Transverse colon (tissue), 4 donors: ENCODE results near the gene RNU6-7. TPM values are rescaled to one million over a fixed set of nuclear protein-coding genes. Genes with fewer than 3 reads are reported as not detected.

Source experiments
- DNase-seq: peaks from one replicate; pipeline ENCODE4 v3.0.0-alpha.2; 2019
- H3K27ac ChIP-seq, 4 donors: fragments of 200-600 bp; sonication (generic); 2 replicates each; pipeline ENCODE4 v1.5.1; 2016 to 2018; ENCODE audit warnings: inconsistent platforms in 4 of 4
- H3K27me3 ChIP-seq: fragments of 200-600 bp; sonication (generic); 2 replicates; pipeline ENCODE4 v1.5.1; 2017; ENCODE audit warnings: inconsistent platforms
- H3K36me3 ChIP-seq, 4 donors: fragments of 200-600 bp; sonication (generic); 2 replicates each; pipeline ENCODE4 v1.5.1; 2017 to 2019; ENCODE audit warnings: inconsistent platforms in 4 of 4
- H3K4me1 ChIP-seq, 4 donors: fragments of 200-600 bp; sonication (generic); 2 replicates each; pipeline ENCODE4 v1.5.1; 2017 to 2020; ENCODE audit warnings: inconsistent platforms in 4 of 4
- H3K4me3 ChIP-seq, 4 donors: fragments of 200-600 bp; sonication (generic); 1 replicate in 1 of 4; 2 replicates in 3 of 4; pipeline versions ENCODE4 v1.5.1 to v1.6.1; 2017 to 2019; ENCODE audit warnings: inconsistent platforms in 4 of 4
- H3K9me3 ChIP-seq, 2 donors: fragments of 200-600 bp; sonication (generic); 2 replicates each; pipeline ENCODE4 v1.5.1; 2017 to 2019; ENCODE audit warnings: inconsistent platforms in 2 of 2
- EP300 ChIP-seq: sonication (generic); formaldehyde crosslinking; IDR thresholded peaks from one replicate; pipeline ENCODE4 v1.6.1; 2017; ENCODE audit warnings: antibody characterized with exemption, low read depth
- POLR2A ChIP-seq: fragments of 450-650 bp; IDR thresholded peaks from one replicate; pipeline ENCODE4 v1.6.1; 2016; ENCODE audit warnings: antibody characterized with exemption, mild to moderate bottlenecking, moderate library complexity
- POLR2AphosphoS5 ChIP-seq, 3 donors: sonication (generic); formaldehyde crosslinking; IDR thresholded peaks; one replicate each; pipeline ENCODE4 v1.6.1; 2016; ENCODE audit warnings: antibody characterized with exemption in 3 of 3
- WGBS, 2 donors: methylation state at CpG; one replicate each; pipeline ENCODE4 v1.1.5; 2018; ENCODE audit warnings: low coverage in 1 of 2; 5-methylcytosine and 5-hydroxymethylcytosine counted together
- in situ Hi-C, 4 donors: fragments of 200-750 bp; cut with MboI; loops; one replicate each; pipeline versions ENCODE4 v1.15.0 to v1.15.1; 2017; ENCODE audit warnings: low sequenced_read_pairs in 3 of 4, low pct_ligation_motif_present in 1 of 4, low pct_unique_long_range_greater_than_20kb in 1 of 4
- intact Hi-C: fragments of 100-400 bp; cut with DNase I; formaldehyde crosslinking; loops from one replicate; pipeline ENCODE4 v1.15.1; 2023; ENCODE audit warnings: low total_unique reads
- total RNA-seq, 4 donors: library from RNA; depleted of rRNA; stranded (reverse); fragments of >200 nt; gene quantifications; one replicate each; pipeline ENCODE4 v1.1.0, GENCODE V29; 2016
- TF ChIP-seq, protein P1 (sequence below), 5 experiments: fragments of 200-600 bp in 3 of 5; fragments of 450-650 bp in 2 of 5; sonication (generic) in 3 of 5; IDR thresholded peaks; 1 replicate in 2 of 5; 2 replicates in 3 of 5; pipeline ENCODE4 v1.5.1; 2016 to 2017; ENCODE audit warnings: antibody characterized with exemption in 5 of 5, inconsistent platforms in 3 of 5, mild to moderate bottlenecking in 2 of 5, moderate library complexity in 1 of 5

RNU6-7 gene
- total RNA-seq, 4 donors from 2014 or later, result not detected

DNA sequence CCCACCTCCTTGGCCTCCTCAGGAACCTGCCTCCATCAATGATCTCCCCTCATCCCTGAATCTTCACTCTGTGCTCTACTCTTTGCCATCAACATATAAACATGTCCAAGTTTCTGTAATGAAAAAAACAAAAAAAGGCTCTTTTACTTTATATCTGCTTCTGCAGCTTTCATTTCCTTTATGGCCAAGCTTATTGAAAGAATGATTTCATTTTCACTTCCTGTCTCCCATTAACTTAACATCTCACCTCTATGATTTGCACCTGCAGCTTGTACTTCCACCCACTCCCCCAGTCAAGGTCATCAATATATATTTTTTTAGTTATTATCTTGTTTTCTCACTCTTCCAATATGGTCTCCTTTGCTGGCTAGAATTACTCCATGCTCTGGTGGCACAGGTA lies 15.6 kb upstream of the RNU6-7 start:
- in situ Hi-C loops (no loop called here), intact Hi-C loops (no loop called here)
- no peak overlapping the region for H3K4me3 ChIP-seq
- no peak for DNase-seq
- no peaks in the 10 kb centered on the region for H3K36me3 ChIP-seq
- H3K27me3 ChIP-seq, result no peaks in the 10 kb centered on the region
- H3K9me3 ChIP-seq, result peaks cover 6% of the 10 kb centered on the region in 2 donors
- no peak overlapping the region for H3K27ac ChIP-seq
- peaks cover 0 to 7% (median 0%) of the 10 kb centered on the region in 4 donors for H3K4me1 ChIP-seq
- TF ChIP-seq EP300 (no peak), POLR2AphosphoS5 (IDR thresholded peaks at IDR 0.05) (no peak), POLR2A (no peak)
- TF ChIP-seq, protein P1, sequence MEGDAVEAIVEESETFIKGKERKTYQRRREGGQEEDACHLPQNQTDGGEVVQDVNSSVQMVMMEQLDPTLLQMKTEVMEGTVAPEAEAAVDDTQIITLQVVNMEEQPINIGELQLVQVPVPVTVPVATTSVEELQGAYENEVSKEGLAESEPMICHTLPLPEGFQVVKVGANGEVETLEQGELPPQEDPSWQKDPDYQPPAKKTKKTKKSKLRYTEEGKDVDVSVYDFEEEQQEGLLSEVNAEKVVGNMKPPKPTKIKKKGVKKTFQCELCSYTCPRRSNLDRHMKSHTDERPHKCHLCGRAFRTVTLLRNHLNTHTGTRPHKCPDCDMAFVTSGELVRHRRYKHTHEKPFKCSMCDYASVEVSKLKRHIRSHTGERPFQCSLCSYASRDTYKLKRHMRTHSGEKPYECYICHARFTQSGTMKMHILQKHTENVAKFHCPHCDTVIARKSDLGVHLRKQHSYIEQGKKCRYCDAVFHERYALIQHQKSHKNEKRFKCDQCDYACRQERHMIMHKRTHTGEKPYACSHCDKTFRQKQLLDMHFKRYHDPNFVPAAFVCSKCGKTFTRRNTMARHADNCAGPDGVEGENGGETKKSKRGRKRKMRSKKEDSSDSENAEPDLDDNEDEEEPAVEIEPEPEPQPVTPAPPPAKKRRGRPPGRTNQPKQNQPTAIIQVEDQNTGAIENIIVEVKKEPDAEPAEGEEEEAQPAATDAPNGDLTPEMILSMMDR (IDR thresholded peaks at IDR 0.05), result no peak

DNA sequence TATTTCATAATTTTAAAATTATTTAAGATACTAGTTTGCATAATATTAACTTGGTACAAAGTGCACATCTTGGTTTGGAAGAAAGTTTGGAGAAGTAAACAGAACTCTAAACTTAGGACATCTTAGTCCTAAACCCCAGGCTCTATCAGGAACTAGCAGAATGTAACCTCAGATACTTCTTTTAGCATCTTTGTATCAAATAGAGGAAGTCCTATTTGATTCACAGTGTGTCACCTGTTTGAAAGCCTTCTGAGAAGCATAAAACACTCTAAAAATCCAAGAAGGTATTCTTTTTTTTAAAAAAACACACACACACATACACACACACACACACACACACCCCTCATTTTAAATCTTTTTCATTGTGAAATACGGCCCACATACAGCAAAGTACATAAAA lies 12.0 kb upstream of the RNU6-7 start:
- TF ChIP-seq POLR2AphosphoS5 (IDR thresholded peaks at IDR 0.05) (no peak), EP300 (no peak), POLR2A (no peak)
- TF ChIP-seq, protein P1 (IDR thresholded peaks at IDR 0.05), result no peak
- no peak for DNase-seq
- Histone ChIP-seq H3K4me3 (no peak overlapping the region), H3K9me3 (peaks cover 6% of the 10 kb centered on the region in 2 donors), H3K27ac (no peak overlapping the region), H3K36me3 (no peaks in the 10 kb centered on the region), H3K27me3 (no peaks in the 10 kb centered on the region), H3K4me1 (peaks cover 0 to 7% (median 0%) of the 10 kb centered on the region in 4 donors)
- in situ Hi-C loops (no loop called here), intact Hi-C loops (no loop called here)
- 51 to 73% methylated on average over 1 of the region's 1 CpG for WGBS, 2 donors

DNA sequence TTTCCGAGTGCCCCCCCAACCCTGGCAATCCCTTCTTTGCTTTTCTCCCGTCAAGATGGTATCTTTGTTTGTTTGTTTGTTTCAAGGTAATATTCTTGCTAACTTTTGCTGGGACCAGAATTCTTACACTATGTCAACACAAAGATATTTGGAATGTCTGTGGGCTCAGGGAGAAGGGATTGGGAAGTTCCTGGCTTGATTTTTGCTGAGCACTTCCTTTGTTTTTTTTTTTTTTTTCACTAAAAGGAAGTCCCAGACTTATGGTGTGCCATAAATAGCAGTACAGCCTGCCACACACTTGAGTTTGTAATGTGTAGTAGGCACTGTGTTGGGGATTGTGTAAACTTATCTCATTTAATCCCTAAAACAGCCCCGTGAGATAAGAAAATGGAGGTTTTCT lies 11.2 kb upstream of the RNU6-7 start:
- intact Hi-C loops (no loop called here), in situ Hi-C loops (no loop called here)
- H3K9me3 ChIP-seq, result peaks cover 0 to under 1% of the 10 kb centered on the region in 2 donors
- H3K36me3 ChIP-seq, result no peaks in the 10 kb centered on the region
- no peaks in the 10 kb centered on the region for H3K27me3 ChIP-seq
- TF ChIP-seq POLR2A (no peak), POLR2AphosphoS5 (IDR thresholded peaks at IDR 0.05) (no peak), EP300 (no peak)
- TF ChIP-seq, protein P1 (IDR thresholded peaks at IDR 0.05), result no peak
- H3K4me3 ChIP-seq, result no peak overlapping the region
- H3K4me1 ChIP-seq, result peaks cover 0 to 7% (median 0%) of the 10 kb centered on the region in 4 donors
- 34 to 42% methylated on average over 3 of the region's 3 CpGs for WGBS, 2 donors
- H3K27ac ChIP-seq, result no peak overlapping the region
- DNase-seq, result no peak

DNA sequence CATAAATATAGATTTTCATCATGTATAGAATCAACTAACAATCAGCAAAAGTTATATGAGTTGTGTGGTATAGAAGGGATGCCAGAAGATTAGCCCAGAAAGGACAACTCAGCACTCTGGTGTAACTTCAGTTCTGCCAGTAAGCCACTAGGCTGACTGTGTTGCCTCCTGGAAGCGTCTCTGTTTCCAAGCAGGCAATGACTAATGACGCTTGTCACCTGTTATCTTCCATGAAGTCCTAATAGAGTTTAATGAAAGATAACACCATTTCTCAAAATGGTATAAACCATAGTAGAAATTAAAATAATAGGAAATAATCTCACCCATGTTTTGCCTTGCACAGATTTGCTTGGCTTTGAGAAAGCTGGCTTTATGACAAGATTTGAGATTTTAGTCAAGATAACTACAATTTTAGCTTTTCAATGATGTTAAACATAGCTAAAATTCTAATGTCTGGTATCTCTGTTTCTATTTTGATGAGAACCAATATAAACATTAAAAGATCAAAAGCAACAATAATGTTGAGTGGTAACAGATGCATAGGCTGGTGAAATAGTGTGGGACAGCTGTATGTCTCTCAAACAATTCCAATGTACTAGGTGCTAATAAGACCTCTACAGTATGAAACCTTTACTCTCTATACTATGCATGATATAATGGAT lies 9.0 kb upstream of the RNU6-7 start:
- intact Hi-C loops, result no loop called here
- TF ChIP-seq POLR2A, result no peak
- TF ChIP-seq EP300, result no peak
- no peak for TF ChIP-seq POLR2AphosphoS5 (IDR thresholded peaks at IDR 0.05)
- TF ChIP-seq, protein P1 (IDR thresholded peaks at IDR 0.05), result no peak
- Histone ChIP-seq H3K4me1 (peaks cover 0 to 7% (median 0%) of the 10 kb centered on the region in 4 donors), H3K36me3 (no peaks in the 10 kb centered on the region), H3K9me3 (no peaks in the 10 kb centered on the region), H3K4me3 (no peak overlapping the region), H3K27me3 (no peaks in the 10 kb centered on the region), H3K27ac (no peak overlapping the region)
- in situ Hi-C loops, result no loop called here
- 82% methylated on average over 2 of the region's 2 CpGs; no CpG with 5 or more reads in 1 of the 2 donors for WGBS, 2 donors
- DNase-seq, result no peak
